Progenitor cell of endocrine pancreas (in vitro differentiated cells): ENCODE results near the gene WDR37. TPM values are rescaled to one million over a fixed set of nuclear protein-coding genes. Genes with fewer than 3 reads are reported as not detected.

ENCODE experiments used
- DNase-seq: peaks from one replicate; pipeline ENCODE4 v3.0.0; 2021; ENCODE audit warnings: low spot score; ENCODE audit not compliant: unreplicated experiment
- H3K27ac Mint-ChIP-seq: 2 replicates; pipeline ENCODE4 v1.8.0; 2021; ENCODE audit warnings: mild to moderate bottlenecking, moderate library complexity, mixed read lengths
- H3K27me3 Mint-ChIP-seq: 2 replicates; pipeline ENCODE4 v1.8.0; 2021; ENCODE audit warnings: mixed read lengths
- H3K36me3 Mint-ChIP-seq: 2 replicates; pipeline ENCODE4 v1.8.0; 2022; ENCODE audit warnings: mixed read lengths; ENCODE audit not compliant: insufficient read depth
- H3K4me1 Mint-ChIP-seq: 2 replicates; pipeline ENCODE4 v1.8.0; 2021; ENCODE audit warnings: low read depth, mixed read lengths
- H3K4me3 Mint-ChIP-seq: 2 replicates; pipeline ENCODE4 v1.8.0; 2021; ENCODE audit warnings: low read depth, mild to moderate bottlenecking, moderate library complexity, mixed read lengths
- H3K9me3 Mint-ChIP-seq: 2 replicates; pipeline ENCODE4 v1.8.0; 2021; ENCODE audit warnings: low read depth, mixed read lengths
- total RNA-seq: library from RNA; stranded (reverse); gene quantifications from 2 replicates; pipeline ENCODE4 v1.2.1, GENCODE V29; 2021
- TF ChIP-seq, protein P1 (sequence below): fragments of 200-600 bp; sonication (generic); IDR thresholded peaks from one replicate; pipeline ENCODE4 v1.5.0; 2021; ENCODE audit warnings: antibody characterized with exemption, mild to moderate bottlenecking; ENCODE audit not compliant: unreplicated experiment

Gene WDR37
- total RNA-seq, 1 donor from 2014 or later, result 18.7 TPM

DNA sequence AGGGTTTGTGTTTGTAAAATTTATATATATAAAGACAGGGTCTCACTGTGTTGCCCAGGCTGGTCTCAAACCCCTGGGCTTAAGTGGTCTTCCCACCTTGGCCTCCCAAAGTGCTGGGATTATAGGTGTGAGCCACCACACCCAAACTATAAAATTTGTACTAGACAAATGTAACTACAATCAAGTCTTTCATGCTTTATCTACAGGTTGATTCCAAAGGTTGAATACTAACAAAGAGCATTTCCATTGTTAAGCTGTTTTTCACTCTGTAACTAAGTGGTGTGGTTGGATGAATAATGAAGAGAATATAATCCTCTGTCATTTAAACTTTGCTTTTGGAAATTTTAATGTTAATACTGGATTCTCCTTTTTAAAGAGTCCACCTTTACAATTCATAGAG lies 22.5 kb downstream of the WDR37 start:
- H3K4me1 Mint-ChIP-seq, result no peaks in the 10 kb centered on the region
- H3K27me3 Mint-ChIP-seq, result no peaks in the 10 kb centered on the region
- no peak overlapping the region for H3K27ac Mint-ChIP-seq
- no peak for DNase-seq
- TF ChIP-seq, protein P1, sequence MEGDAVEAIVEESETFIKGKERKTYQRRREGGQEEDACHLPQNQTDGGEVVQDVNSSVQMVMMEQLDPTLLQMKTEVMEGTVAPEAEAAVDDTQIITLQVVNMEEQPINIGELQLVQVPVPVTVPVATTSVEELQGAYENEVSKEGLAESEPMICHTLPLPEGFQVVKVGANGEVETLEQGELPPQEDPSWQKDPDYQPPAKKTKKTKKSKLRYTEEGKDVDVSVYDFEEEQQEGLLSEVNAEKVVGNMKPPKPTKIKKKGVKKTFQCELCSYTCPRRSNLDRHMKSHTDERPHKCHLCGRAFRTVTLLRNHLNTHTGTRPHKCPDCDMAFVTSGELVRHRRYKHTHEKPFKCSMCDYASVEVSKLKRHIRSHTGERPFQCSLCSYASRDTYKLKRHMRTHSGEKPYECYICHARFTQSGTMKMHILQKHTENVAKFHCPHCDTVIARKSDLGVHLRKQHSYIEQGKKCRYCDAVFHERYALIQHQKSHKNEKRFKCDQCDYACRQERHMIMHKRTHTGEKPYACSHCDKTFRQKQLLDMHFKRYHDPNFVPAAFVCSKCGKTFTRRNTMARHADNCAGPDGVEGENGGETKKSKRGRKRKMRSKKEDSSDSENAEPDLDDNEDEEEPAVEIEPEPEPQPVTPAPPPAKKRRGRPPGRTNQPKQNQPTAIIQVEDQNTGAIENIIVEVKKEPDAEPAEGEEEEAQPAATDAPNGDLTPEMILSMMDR, result no peak
- H3K36me3 Mint-ChIP-seq, result peaks cover 16% of the 10 kb centered on the region
- no peak overlapping the region for H3K4me3 Mint-ChIP-seq
- no peaks in the 10 kb centered on the region for H3K9me3 Mint-ChIP-seq

DNA sequence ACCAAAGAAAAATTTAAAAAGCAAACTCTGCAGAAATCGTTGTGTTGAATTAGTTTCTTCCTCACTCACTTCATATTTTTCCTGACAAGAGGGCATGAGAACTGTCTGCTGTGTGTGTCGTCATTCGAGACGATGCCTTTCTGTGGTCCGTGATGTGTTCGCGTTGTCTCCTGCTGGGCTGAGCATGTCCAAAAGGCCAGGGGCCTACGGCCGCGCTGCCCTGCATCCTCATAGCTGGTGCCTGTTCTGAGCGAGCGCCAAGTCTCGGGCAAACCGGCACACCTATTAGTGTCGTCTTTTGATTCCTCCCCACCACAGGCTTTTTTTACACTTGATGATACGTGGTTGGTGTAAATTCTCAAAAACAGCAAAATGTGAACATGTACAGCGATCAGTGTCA lies 27.4 kb downstream of the WDR37 start:
- no peaks in the 10 kb centered on the region for H3K4me1 Mint-ChIP-seq
- no peaks in the 10 kb centered on the region for H3K27me3 Mint-ChIP-seq
- TF ChIP-seq, protein P1, result no peak
- H3K4me3 Mint-ChIP-seq, result no peak overlapping the region
- no peak for DNase-seq
- no peaks in the 10 kb centered on the region for H3K9me3 Mint-ChIP-seq
- H3K36me3 Mint-ChIP-seq, result peaks cover 23% of the 10 kb centered on the region
- H3K27ac Mint-ChIP-seq, result no peak overlapping the region

DNA sequence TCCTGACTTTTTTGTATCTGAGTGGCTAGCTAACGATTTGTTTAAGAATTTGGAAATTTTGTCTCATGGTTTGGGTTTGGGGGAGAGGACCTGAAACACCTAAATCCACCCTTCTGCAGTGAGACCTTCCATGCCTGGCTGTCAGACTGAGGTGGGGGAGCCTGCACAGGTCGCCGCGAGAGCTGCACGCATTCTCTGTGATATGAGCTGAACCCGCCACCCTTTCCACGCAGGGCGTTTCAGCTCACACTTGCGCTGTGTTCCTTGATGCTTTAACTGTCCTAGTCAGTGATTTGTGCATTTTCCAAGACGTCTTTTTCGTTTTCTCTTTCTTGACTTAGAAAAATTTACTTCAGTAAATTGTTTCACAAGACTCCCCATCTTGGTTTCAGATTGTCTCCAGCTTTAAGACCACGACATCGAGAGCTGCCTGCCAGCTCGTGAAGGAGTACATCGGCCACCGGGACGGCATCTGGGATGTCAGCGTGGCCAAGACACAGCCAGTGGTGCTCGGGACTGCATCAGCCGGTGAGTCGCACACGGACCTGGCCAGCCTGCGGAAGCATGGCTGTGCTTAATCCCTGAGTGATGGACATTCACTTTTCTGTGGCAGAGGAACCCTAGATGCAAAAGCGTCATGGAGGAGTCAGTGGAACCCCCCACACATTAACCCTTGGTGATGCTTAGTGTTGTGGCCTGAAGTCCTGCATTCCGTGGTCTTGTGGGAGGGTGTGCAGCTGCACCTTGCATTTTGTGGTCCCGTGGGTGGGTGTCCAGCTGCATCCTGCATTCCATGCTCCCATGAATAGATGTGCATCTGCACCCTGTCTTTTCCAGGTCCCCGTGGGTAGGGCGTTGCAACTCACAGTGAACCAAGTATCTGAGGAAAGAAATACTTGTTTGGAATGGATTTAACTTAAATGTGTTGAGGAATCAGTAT lies 28.1 kb downstream of the WDR37 start:
- no peaks in the 10 kb centered on the region for H3K27me3 Mint-ChIP-seq
- TF ChIP-seq, protein P1, result no peak
- H3K4me1 Mint-ChIP-seq, result no peaks in the 10 kb centered on the region
- no peak for DNase-seq
- H3K27ac Mint-ChIP-seq, result no peak overlapping the region
- peaks cover 23% of the 10 kb centered on the region for H3K36me3 Mint-ChIP-seq
- H3K4me3 Mint-ChIP-seq, result no peak overlapping the region
- no peaks in the 10 kb centered on the region for H3K9me3 Mint-ChIP-seq

DNA sequence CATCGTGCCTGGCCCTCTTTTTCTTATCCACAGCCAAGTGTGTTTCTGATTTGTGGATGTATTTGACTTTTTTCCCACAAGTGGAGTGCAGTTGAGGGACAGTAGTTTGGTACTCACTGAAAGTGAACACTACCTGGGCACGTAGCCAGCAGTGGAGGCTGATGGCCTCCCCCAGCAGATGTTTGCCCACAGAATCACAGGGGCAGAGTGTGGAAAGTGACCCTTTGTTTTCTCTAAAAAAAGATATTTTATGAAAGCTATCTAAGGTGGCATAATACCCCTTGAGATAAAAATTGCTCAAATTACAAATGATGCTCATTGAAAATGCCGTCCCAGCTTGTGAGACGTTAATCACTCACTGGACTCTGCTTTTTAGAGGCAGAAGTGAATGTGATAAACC lies 29.1 kb downstream of the WDR37 start:
- Mint-ChIP-seq H3K27ac (no peak overlapping the region), H3K4me1 (no peaks in the 10 kb centered on the region), H3K4me3 (no peak overlapping the region), H3K9me3 (no peaks in the 10 kb centered on the region), H3K36me3 (peaks cover 24% of the 10 kb centered on the region), H3K27me3 (no peaks in the 10 kb centered on the region)
- DNase-seq, result no peak
- TF ChIP-seq, protein P1, result no peak

DNA sequence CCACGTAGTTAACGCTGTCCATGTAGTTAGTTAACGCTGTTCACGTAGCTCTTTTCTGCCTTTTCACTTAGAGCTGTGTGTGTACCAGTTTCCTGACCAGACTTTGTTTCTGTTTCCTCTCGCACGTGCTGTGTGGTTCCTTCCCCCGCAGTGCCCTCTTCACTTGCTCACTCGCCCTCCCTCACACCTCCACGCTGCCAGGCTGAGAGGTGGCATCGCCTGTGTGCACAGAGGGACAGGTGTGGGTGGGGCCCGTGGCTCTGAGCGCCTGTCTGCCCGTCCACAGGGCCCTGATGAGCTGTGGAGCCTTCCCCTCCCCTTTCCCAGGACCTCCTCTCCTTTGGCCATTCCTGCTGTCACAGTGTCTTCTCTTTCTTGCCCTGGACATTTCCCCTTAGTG lies 30.6 kb downstream of the WDR37 start:
- TF ChIP-seq, protein P1, result no peak
- no peak overlapping the region for H3K4me3 Mint-ChIP-seq
- H3K36me3 Mint-ChIP-seq, result peaks cover 35% of the 10 kb centered on the region
- no peaks in the 10 kb centered on the region for H3K9me3 Mint-ChIP-seq
- H3K27ac Mint-ChIP-seq, result no peak overlapping the region
- DNase-seq, result no peak
- H3K27me3 Mint-ChIP-seq, result no peaks in the 10 kb centered on the region
- H3K4me1 Mint-ChIP-seq, result no peaks in the 10 kb centered on the region
